IPS-18c (cell line): ENCODE data around the gene MKKS.

ENCODE experiments used
- H3K4me3 ChIP-seq: 2 replicates; pipeline ENCODE4 v1.7.0; 2013; ENCODE audit warnings: low read depth, mild to moderate bottlenecking, low read length, moderate library complexity; ENCODE audit not compliant: insufficient read depth
- H3K9me3 ChIP-seq: one replicate; pipeline ENCODE4 v1.6.1; 2013; ENCODE audit warnings: mild to moderate bottlenecking, low read length, moderate library complexity; ENCODE audit not compliant: control insufficient read depth, insufficient read depth

MKKS gene

DNA sequence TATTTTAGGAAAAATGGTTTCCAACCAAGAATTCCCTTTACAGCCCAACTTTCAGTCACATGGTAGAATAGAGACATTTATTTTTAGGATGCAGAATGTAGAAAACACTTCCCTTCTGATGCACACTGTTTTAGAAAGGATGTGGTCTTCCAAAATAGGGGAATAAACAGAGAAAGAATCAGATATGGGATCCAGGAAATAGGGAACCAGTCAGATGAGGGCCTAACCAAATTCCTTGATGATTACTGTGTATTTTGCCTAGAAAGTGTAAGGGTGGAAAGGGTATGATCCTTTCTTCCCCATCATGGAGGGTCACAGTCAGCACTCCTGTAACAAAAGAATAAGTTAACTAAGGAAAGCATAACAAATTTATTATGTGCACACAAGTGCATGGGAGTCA is 28.5 kb upstream of the MKKS start:
- Histone ChIP-seq H3K9me3 (no peaks in the 10 kb centered on the region), H3K4me3 (no peak overlapping the region)

GRCh38 chr20:10461495-10461894 is 27.5 kb upstream of the MKKS start:
- H3K4me3 ChIP-seq = no peak overlapping the region
- no peaks in the 10 kb centered on the region for H3K9me3 ChIP-seq

GRCh38 chr20:10454151-10454750 is 20.2 kb upstream of the MKKS start:
- H3K4me3 ChIP-seq = no peak overlapping the region
- H3K9me3 ChIP-seq = no peaks in the 10 kb centered on the region

- no peaks in the 10 kb centered on the region for H3K9me3 ChIP-seq
- no peak overlapping the region for H3K4me3 ChIP-seq
Observed at GRCh38 chr20:10453241-10453640, 19.2 kb upstream of the MKKS start.

GRCh38 chr20:10449270-10449669 is 15.2 kb upstream of the MKKS start:
- H3K9me3 ChIP-seq = no peaks in the 10 kb centered on the region
- H3K4me3 ChIP-seq = no peak overlapping the region

GRCh38 chr20:10448270-10449156 is 14.5 kb upstream of the MKKS start:
- Histone ChIP-seq H3K4me3 (no peak overlapping the region), H3K9me3 (no peaks in the 10 kb centered on the region)

- H3K4me3 ChIP-seq = no peak overlapping the region
- no peaks in the 10 kb centered on the region for H3K9me3 ChIP-seq
Observed at GRCh38 chr20:10447028-10447427, 13.0 kb upstream of the MKKS start.

- H3K4me3 ChIP-seq = no peak overlapping the region
- H3K9me3 ChIP-seq = no peaks in the 10 kb centered on the region
Observed at GRCh38 chr20:10445758-10446157, 11.7 kb upstream of the MKKS start.

DNA sequence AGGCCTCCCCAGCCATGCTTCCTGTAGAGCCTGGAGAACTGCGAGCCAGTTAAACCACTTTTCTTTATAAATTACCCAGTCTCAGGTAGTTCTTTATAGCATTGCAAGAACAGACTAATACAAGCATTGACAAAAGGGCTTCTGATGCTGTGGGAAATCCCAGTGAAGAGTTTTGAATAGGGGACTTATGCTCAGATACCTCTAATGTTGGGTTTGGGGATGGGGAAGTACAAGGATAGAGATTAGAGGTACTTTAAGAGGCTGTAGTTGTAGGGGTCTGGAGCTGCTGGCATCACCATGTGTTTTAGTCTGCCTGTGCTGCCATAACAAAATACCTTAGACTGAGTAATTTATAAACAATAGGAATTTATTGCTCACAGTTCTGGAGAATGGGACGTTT is 9.9 kb upstream of the MKKS start:
- Histone ChIP-seq H3K4me3 (no peak overlapping the region), H3K9me3 (no peaks in the 10 kb centered on the region)

GRCh38 chr20:10438217-10438616 is 4.2 kb upstream of the MKKS start:
- Histone ChIP-seq H3K4me3 (no peak overlapping the region), H3K9me3 (no peaks in the 10 kb centered on the region)

- no peaks in the 10 kb centered on the region for H3K9me3 ChIP-seq
- H3K4me3 ChIP-seq = no peak overlapping the region
Observed at GRCh38 chr20:10436053-10436699, 2.2 kb upstream of the MKKS start.

DNA sequence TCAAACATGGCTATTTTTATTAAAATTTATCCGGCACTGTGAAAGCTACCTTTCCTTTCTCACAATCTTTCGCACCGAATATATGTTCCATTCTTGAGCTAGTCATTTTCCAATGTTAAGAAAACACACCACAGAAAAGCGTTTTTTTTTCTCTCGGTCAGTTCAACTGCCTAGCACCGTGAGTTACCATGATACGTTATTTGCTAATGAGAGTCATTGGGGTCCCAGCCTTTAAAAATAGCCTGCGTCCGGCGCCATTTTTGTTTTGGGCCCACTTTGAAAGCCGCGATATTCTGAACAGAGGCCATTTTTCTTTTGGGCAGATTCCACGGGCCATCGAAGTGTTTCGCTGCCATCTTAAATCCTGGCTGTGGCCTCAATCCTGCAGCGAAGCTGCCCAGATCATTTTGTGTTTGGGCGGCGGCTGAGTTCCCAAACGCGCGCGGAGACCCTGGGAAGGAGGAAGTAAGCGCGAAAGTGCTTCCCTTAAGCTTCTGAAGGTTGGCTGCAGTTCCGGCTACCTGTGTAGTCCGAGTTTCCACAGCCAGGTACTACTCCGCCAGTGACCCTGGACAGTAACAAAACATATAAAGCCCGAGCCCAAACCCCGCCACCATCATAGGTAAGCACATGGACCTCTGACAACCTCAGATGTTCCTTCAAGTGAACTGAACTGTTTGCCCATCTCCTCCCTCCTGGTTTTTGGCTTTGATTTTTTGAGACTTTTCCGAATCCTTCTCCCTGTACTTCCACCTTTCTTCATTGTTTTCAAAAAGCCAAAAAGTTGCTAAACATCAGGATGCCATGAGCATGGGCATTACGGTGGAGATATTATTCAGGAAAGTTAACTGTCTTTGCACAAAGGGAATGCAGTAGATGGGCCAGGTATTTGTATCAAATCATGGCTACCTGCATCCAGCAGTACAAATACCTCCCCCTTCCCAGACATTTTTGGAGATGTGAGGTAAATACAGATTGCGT is 1.1 kb upstream of the MKKS start, which contains the start of gene SLX4IP:
TSS of gene SLX4IP (plus strand) at position 474 of the 981 bp plus-strand sequence. CDS start 22,900 bp downstream, outside the sequence.
- H3K4me3 ChIP-seq = peak within 1 kb of the TSS; percentile 88
- no peaks in the 10 kb centered on the region for H3K9me3 ChIP-seq

DNA sequence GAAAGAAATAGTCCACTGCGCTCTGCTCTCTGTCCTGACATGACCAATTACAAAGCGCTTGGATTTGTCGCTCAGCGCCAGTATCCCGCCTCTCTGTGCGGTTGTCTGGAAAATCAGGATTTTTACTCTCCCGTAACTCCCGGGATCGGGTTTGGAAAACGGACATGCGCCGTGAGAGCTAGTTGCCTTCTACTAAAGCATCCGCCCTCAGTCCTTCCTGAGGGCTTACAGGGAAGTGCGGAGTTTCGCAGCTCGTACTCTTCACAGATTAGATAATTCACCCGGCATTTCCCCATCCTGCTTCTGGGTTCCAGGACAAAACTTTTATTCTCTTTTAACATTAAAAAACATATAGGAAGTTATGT is 427 bp upstream of the MKKS start:
- Histone ChIP-seq H3K4me3 (peak overlapping the region; percentile 88), H3K9me3 (no peaks in the 10 kb centered on the region)

- peak overlapping the region; percentile 88 for H3K4me3 ChIP-seq
- no peaks in the 10 kb centered on the region for H3K9me3 ChIP-seq
Observed at GRCh38 chr20:10433014-10433622, 904 bp downstream of the MKKS start.

DNA sequence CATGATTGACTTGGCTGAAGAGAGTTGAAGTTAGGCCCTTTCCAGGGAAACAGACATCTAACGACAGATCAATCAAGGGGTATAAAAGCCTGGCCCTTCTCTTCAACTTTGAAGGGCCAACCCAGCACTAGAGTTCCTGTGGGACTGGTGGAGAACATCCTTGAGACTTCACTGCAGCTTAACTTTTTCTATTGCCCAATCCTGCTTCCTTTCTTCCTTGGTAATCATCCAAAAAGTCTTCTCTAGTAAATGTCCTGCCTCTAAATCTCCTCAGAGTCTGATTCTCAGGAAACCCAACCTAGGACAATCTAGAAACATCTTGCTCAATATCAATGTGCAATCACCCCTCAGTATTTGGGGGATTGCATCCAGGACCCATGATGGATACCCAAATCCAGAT is 1.9 kb downstream of the MKKS start:
- H3K4me3 ChIP-seq = no peak overlapping the region; the same call in 1 of the 2 replicates
- no peaks in the 10 kb centered on the region for H3K9me3 ChIP-seq

GRCh38 chr20:10430704-10431103 is 3.3 kb downstream of the MKKS start:
- Histone ChIP-seq H3K9me3 (no peaks in the 10 kb centered on the region), H3K4me3 (no peak overlapping the region)
